HCT116 (cell line): Measurements from ENCODE around the gene PRKN. TPM values are rescaled to one million over a fixed set of nuclear protein-coding genes. Genes with fewer than 3 reads are reported as not detected.

Experiments
- ATAC-seq: fragments of 200-7000 bp; cut with Tn5 transposase; 2 replicates; pipeline ENCODE4 v1.9.1; 2020; ENCODE audit warnings: mild to moderate bottlenecking, moderate library complexity
- BruUV-seq: library from RNA; stranded (reverse); fragments of 400-500 nt; replicated peaks from 2 replicates; lab custom pipeline; 2021; lab: Mats Ljungman, UMichigan
- CTCF ChIA-PET: fragments of 300-600 bp; sonication (Branson Sonifier 250); formaldehyde crosslinking; loops from one replicate; lab custom pipeline; 2021; ENCODE audit warnings: antibody characterized with exemption; lab: Charles Lee
- POLR2A ChIA-PET: fragments of 300-600, 350-600 bp; sonication (Branson Sonifier 250); formaldehyde crosslinking; loops from one replicate; lab custom pipeline; 2021; ENCODE audit warnings: antibody characterized with exemption; lab: Charles Lee
- RAD21 ChIA-PET, 2 experiments: fragments of 300-600 bp; sonication (Branson Sonifier 250); formaldehyde crosslinking; loops; one replicate each; lab custom pipeline; 2023; ENCODE audit warnings: low total read pairs in 2 of 2; ENCODE audit not compliant: uncharacterized antibody in 2 of 2, unreplicated experiment in 2 of 2, low non-redundant PET in 1 of 2; lab: Charles Lee
- DNase-seq: peaks from one replicate; pipeline ENCODE4 v3.0.0-alpha.2; 2010; ENCODE audit warnings: low read depth, low spot score
- H2AFZ ChIP-seq: fragments of 200-600 bp; shearing (Covaris generic), sonication (generic); 2 replicates; pipeline ENCODE4 v1.6.1; 2017; ENCODE audit warnings: low read depth, mixed run types, mixed read lengths, antibody characterized with exemption, low read length; ENCODE audit not compliant: poor library complexity, severe bottlenecking
- H3K27ac ChIP-seq: 2 replicates; pipeline ENCODE4 v1.5.1; 2012; ENCODE audit warnings: low read depth, low read length
- H3K27me3 ChIP-seq: fragments of 200-600 bp; sonication (generic); 2 replicates; pipeline ENCODE4 v1.6.1; 2016; ENCODE audit warnings: mixed run types, low read length, mixed read lengths; ENCODE audit not compliant: insufficient read depth
- H3K36me3 ChIP-seq, 2 experiments: fragments of 200-500 bp in 1 of 2; fragments of 200-600 bp in 1 of 2; sonication (Bioruptor generic) in 1 of 2; sonication (generic) in 1 of 2; 2 replicates each; pipeline versions ENCODE4 v1.5.1 to v1.6.1; 2014 to 2016; ENCODE audit warnings: low read length in 2 of 2, inconsistent platforms in 1 of 2, mixed read lengths in 1 of 2, mixed run types in 1 of 2; ENCODE audit not compliant: insufficient read depth in 2 of 2, control insufficient read depth in 1 of 2
- H3K4me1 ChIP-seq, 2 experiments: fragments of 200-600 bp in 1 of 2; sonication (generic) in 1 of 2; 2 replicates each; pipeline versions ENCODE4 v1.5.1 to v1.6.1; 2012 to 2017; ENCODE audit warnings: low read length in 2 of 2, inconsistent platforms in 1 of 2, mild to moderate bottlenecking in 1 of 2, mixed read lengths in 1 of 2, mixed run types in 1 of 2, moderate library complexity in 1 of 2; ENCODE audit not compliant: insufficient read depth in 2 of 2, control insufficient read depth in 1 of 2
- H3K4me2 ChIP-seq: fragments of 200-600 bp; sonication (generic); 2 replicates; pipeline ENCODE4 v1.6.1; 2017; ENCODE audit warnings: mixed run types, low read length, mixed read lengths
- H3K4me3 ChIP-seq, 2 experiments: fragments of 200-600 bp in 1 of 2; sonication (generic) in 1 of 2; replicated peaks in 1 of 2; 2 replicates each; pipeline ENCODE4 v1.5.1; 2011 to 2016; ENCODE audit warnings: low read length in 2 of 2, control low read depth in 1 of 2, low read depth in 1 of 2, mild to moderate bottlenecking in 1 of 2, mixed read lengths in 1 of 2, mixed run types in 1 of 2
- H3K79me2 ChIP-seq: fragments of 200-600 bp; sonication (generic); 2 replicates; pipeline ENCODE4 v1.6.1; 2017; ENCODE audit warnings: mild to moderate bottlenecking, mixed run types, low read length, moderate library complexity, mixed read lengths; ENCODE audit not compliant: insufficient read depth
- H3K9ac ChIP-seq: fragments of 200-600 bp; sonication (generic); 2 replicates; pipeline ENCODE4 v1.6.1; 2016; ENCODE audit warnings: low read length, mixed read lengths
- H3K9me2 ChIP-seq: fragments of 200-600 bp; sonication (generic), shearing (Covaris generic); 2 replicates; pipeline ENCODE4 v1.6.1; 2017; ENCODE audit warnings: mixed run types, mild to moderate bottlenecking, moderate library complexity; ENCODE audit not compliant: insufficient read depth
- H3K9me3 ChIP-seq, 2 experiments: fragments of 200-500 bp in 1 of 2; fragments of 200-600 bp in 1 of 2; sonication (Bioruptor generic) in 1 of 2; sonication (generic) in 1 of 2; 2 replicates each; pipeline ENCODE4 v1.6.1; 2014 to 2017; ENCODE audit warnings: low read length in 2 of 2, mixed read lengths in 2 of 2, inconsistent platforms in 1 of 2, low read depth in 1 of 2, mild to moderate bottlenecking in 1 of 2, mixed run types in 1 of 2, moderate library complexity in 1 of 2; ENCODE audit not compliant: control insufficient read depth in 1 of 2, insufficient read depth in 1 of 2
- H4K20me1 ChIP-seq: fragments of 200-600 bp; sonication (generic), shearing (Covaris generic); 2 replicates; pipeline ENCODE4 v1.6.1; 2017; ENCODE audit warnings: mixed run types, mild to moderate bottlenecking, moderate library complexity; ENCODE audit not compliant: insufficient read depth
- CEBPB ChIP-seq: IDR thresholded peaks from 2 replicates; pipeline ENCODE4 v1.6.1; 2012; ENCODE audit warnings: low read depth
- ELF1 ChIP-seq: IDR thresholded peaks from 2 replicates; pipeline ENCODE4 v1.6.1; 2012; ENCODE audit warnings: low read depth, borderline replicate concordance
- RAD21 ChIP-seq: IDR thresholded peaks from 2 replicates; pipeline ENCODE4 v1.6.1; 2012; ENCODE audit warnings: low read depth, mild to moderate bottlenecking
- SIN3A ChIP-seq: IDR thresholded peaks from 2 replicates; pipeline ENCODE4 v1.6.1; 2012; ENCODE audit warnings: low read depth
- SP1 ChIP-seq: IDR thresholded peaks from 2 replicates; pipeline ENCODE4 v1.6.1; 2012; ENCODE audit warnings: low read depth
- ZFX ChIP-seq: fragments of 450-650 bp; IDR thresholded peaks from 2 replicates; pipeline ENCODE4 v1.6.1; 2017
- ZNF274 ChIP-seq: fragments of 200-500 bp; sonication (Bioruptor generic); IDR thresholded peaks from 2 replicates; pipeline ENCODE4 v1.6.1; 2014; ENCODE audit warnings: mild to moderate bottlenecking, low read depth, low read length, inconsistent platforms
- intact Hi-C: fragments of 100-400 bp; cut with micrococcal nuclease; formaldehyde crosslinking; loops from 2 replicates; pipeline ENCODE4 v1.10.0; 2022
- total RNA-seq: library from RNA; stranded (reverse); gene quantifications from one replicate; pipeline ENCODE4 v1.2.1, GENCODE V29; 2021; ENCODE audit not compliant: unreplicated experiment
- TF ChIP-seq, protein P1 (sequence below): IDR thresholded peaks from 2 replicates; pipeline ENCODE4 v1.6.1; 2012; ENCODE audit warnings: low read depth
- TF ChIP-seq, protein P2 (sequence below): IDR thresholded peaks from 2 replicates; pipeline ENCODE4 v1.6.1; 2012
- TF ChIP-seq, protein P3 (sequence below): IDR thresholded peaks from 2 replicates; pipeline ENCODE4 v1.6.1; 2012

The PRKN gene
- total RNA-seq, 1 experiment from 2014 or later = 2.6 TPM

DNA sequence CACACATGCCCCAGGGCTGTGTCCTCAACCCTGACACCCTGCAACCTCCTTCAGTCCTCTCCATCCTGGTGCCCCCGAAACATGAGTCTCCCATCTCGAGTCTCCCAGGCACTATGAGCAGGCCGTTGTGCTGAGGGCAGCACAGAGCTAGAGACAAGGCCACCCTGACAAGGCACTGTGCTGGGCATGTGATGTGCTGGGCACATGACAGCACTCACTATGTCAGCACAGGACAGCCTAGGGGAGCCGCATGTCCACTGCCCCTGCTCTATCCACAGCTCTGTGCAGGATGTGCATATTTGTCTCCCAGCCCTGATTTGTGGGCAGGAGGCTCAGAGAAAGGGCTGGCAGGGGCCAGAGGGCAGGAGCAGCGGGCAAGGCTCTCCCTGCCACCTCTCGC lies 1091.6 kb downstream of the PRKN start:
- H2AFZ ChIP-seq = no peak overlapping the region
- H3K4me3 ChIP-seq = no peak overlapping the region
- RAD21 ChIA-PET = no interaction called here
- no peaks in the 10 kb centered on the region for H3K36me3 ChIP-seq
- H3K27me3 ChIP-seq = no peaks in the 10 kb centered on the region
- no peaks in the 10 kb centered on the region for H3K79me2 ChIP-seq
- TF ChIP-seq, protein P1, sequence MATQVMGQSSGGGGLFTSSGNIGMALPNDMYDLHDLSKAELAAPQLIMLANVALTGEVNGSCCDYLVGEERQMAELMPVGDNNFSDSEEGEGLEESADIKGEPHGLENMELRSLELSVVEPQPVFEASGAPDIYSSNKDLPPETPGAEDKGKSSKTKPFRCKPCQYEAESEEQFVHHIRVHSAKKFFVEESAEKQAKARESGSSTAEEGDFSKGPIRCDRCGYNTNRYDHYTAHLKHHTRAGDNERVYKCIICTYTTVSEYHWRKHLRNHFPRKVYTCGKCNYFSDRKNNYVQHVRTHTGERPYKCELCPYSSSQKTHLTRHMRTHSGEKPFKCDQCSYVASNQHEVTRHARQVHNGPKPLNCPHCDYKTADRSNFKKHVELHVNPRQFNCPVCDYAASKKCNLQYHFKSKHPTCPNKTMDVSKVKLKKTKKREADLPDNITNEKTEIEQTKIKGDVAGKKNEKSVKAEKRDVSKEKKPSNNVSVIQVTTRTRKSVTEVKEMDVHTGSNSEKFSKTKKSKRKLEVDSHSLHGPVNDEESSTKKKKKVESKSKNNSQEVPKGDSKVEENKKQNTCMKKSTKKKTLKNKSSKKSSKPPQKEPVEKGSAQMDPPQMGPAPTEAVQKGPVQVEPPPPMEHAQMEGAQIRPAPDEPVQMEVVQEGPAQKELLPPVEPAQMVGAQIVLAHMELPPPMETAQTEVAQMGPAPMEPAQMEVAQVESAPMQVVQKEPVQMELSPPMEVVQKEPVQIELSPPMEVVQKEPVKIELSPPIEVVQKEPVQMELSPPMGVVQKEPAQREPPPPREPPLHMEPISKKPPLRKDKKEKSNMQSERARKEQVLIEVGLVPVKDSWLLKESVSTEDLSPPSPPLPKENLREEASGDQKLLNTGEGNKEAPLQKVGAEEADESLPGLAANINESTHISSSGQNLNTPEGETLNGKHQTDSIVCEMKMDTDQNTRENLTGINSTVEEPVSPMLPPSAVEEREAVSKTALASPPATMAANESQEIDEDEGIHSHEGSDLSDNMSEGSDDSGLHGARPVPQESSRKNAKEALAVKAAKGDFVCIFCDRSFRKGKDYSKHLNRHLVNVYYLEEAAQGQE = no peak
- no peak for TF ChIP-seq SIN3A
- TF ChIP-seq, protein P2, sequence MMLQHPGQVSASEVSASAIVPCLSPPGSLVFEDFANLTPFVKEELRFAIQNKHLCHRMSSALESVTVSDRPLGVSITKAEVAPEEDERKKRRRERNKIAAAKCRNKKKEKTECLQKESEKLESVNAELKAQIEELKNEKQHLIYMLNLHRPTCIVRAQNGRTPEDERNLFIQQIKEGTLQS = no peak
- TF ChIP-seq CEBPB = no peak
- TF ChIP-seq ELF1 = no peak
- no peak for TF ChIP-seq RAD21
- TF ChIP-seq ZFX = no peak
- no peak for TF ChIP-seq ZNF274
- TF ChIP-seq, protein P3, sequence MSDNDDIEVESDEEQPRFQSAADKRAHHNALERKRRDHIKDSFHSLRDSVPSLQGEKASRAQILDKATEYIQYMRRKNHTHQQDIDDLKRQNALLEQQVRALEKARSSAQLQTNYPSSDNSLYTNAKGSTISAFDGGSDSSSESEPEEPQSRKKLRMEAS = no peak
- no peak for TF ChIP-seq SP1
- ATAC-seq = no peak
- CTCF ChIA-PET = no interaction called here
- H3K27ac ChIP-seq = no peak overlapping the region
- H3K4me1 ChIP-seq = no peaks in the 10 kb centered on the region
- H3K4me2 ChIP-seq = no peak overlapping the region
- BruUV-seq = no TSS peak
- no peaks in the 10 kb centered on the region for H3K9me2 ChIP-seq
- DNase-seq = no peak
- POLR2A ChIA-PET = no interaction called here
- H3K9ac ChIP-seq = no peak overlapping the region
- intact Hi-C loops = no loop called here
- H3K9me3 ChIP-seq = no peaks in the 10 kb centered on the region
- H4K20me1 ChIP-seq = no peaks in the 10 kb centered on the region
